NCI-H1417 treated with DMSO at 0.1 percent for 48 hours (cell line): ENCODE data around the gene TMA7.

ENCODE experiments used
- DNase-seq: peaks from one replicate; lab custom pipeline; 2025; lab: John Stamatoyannopoulos, UW

The TMA7 gene

DNA sequence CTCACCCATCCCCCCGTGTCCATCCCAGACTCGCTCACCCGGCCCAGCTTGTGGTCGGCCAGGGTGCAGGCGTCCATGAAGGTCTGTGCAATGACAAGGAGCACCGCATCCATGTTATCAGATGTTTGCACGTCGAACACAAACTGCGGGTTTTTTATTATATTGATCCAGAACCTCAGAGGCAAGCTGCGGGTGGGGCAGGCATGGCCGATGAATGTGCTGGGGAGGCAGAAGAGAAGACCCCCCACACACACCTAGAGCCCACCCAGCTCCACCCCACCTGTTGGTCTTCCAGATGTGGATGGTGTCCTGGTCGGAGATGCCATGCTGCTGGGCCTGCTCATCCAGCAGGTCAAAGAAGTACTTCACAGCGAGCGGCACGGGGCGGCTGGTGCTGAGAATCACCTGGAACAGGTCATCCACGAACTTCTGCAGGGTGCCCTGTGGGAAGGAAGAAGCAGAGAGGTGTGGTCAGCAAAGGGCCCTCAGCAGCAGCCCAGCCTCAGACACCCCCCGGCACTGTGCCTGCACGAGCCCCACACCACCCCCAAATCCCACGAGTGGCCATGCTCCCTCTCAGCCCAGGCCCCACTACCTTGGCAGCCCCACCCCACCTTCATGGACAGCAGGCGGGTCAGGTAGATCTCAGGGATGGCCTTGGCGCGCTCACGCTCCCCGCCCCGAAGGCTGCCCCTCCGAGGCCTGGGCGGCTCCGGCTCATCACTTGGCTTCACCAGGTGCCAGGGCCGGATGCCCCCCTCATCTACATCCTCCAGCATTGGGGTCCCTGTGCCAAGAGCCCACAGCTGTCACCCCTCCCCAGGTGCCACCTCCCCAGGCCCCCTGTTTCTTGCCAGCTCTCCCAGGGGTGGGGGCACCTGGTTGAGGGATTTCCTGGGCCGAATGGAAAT is 30.5 kb upstream of the TMA7 start:
- DNase-seq: no peak

GRCh38 chr3:48410205-48411040 is 29.6 kb upstream of the TMA7 start:
- no peak for DNase-seq

GRCh38 chr3:48411041-48411588 is 28.9 kb upstream of the TMA7 start:
- no peak for DNase-seq

- no peak for DNase-seq
Observed at GRCh38 chr3:48411606-48412374, 28.3 kb upstream of the TMA7 start.

- no peak for DNase-seq
Observed at GRCh38 chr3:48412375-48413001, 27.6 kb upstream of the TMA7 start.

DNA sequence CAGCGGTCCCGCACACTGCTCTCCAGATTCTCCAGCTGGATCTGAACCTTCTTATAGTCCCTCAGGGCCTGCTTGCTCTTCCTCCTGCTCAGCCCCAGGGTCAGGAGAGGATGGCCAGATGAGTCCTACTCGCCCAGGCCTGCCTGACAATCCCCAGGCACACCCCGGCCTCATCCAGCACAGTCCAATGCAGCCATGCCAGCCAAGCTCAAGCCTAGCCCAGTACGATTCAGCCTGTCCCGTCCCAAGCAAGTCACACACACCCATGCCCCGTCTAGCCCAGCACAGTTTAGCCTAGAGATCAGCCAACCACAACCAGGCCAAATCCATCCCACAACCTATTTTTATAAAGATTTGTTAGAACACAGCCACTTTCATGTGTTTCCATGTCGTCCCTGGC is 27.0 kb upstream of the TMA7 start:
- DNase-seq: no peak

GRCh38 chr3:48413611-48414010 is 26.4 kb upstream of the TMA7 start:
- no peak for DNase-seq

DNA sequence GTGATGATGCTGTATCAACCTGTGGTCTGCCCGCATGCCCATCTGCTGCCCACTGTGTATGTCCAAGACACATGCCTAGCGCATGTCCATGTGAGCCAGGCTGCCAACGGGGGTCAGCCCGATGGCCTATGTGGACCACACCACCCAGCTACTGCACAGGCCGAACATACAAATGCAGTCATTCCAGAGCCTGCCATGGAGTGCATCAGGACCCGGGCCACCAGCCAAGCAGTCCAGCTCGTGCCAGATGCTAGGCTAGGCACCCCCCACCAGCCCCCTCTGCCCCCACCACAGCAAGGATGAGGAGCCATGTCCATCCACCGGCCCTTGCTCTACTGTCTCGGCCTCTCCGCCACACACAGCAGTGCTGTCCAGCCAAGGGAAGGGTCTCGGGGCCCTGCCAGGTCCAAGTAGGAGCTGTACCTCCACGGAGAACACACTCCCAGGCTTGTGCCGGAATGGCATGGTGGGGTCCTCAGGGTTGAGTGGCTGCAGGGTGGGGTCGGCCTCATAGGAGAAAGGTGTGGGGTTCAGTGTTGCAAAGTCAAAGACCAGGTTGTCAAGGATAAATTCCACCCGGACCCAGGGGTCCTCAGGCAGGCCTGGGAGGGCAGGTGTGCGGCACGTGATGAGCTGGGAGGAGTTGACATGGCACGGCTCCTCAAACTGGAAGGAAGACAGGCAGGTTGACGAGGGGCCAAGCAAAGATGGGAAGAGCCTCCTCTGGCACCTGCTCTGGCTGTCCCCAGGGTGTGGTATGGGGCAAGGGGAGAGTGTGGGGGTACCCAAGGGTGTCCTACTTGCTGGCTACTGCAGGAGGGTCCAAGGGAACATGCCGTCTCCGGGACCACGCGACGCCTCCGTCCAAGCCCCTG is 25.4 kb upstream of the TMA7 start:
- no peak for DNase-seq

- no peak for DNase-seq
Observed at GRCh38 chr3:48415251-48415953, 24.7 kb upstream of the TMA7 start.

GRCh38 chr3:48416091-48416505 is 24.0 kb upstream of the TMA7 start:
- no peak for DNase-seq

GRCh38 chr3:48416546-48416945 is 23.5 kb upstream of the TMA7 start:
- no peak for DNase-seq

GRCh38 chr3:48417529-48418108 is 22.4 kb upstream of the TMA7 start:
- no peak for DNase-seq

DNA sequence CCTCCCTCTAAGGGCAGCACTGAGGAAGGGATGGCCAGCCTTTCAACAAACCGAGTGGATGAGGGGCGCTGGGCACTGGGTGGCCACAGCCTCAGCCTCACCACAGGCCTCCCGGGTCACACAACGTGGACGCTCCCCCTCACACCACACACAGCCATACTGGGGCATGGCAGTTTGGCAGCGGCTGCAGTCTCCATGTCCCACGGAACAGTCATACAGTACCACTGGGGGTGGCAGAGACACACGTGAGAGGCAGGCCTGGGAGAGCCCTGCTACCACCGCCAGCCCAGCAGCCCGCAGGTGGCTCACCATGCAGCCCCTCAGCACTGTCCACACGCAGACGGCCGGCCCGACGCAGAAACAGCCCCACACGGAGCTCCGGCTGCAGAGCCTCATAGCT is 21.9 kb upstream of the TMA7 start:
- DNase-seq: no peak

- no peak for DNase-seq
Observed at GRCh38 chr3:48418651-48419050, 21.4 kb upstream of the TMA7 start.

- no peak for DNase-seq
Observed at GRCh38 chr3:48419149-48419548, 20.9 kb upstream of the TMA7 start.

DNA sequence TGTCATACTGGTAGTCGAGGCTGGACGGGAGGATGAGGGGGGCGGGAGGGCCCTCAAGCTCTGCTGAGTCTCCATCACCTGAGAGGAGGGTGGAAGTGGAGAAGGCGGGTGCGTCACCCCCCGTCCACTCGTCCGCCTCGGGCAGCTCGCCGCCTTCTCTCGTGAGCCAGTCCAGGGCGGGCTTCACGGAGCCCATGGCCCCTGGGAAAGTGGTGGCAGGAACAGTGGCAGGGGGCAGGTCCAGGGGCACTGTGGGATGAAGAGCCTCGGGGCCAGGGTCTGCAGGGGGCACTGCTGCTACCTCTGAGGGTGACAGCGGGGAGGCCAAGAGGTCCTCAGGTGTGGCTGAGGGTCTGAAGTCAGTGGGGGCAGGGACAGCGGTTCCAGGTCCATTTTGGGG is 20.5 kb upstream of the TMA7 start:
- DNase-seq: no peak

DNA sequence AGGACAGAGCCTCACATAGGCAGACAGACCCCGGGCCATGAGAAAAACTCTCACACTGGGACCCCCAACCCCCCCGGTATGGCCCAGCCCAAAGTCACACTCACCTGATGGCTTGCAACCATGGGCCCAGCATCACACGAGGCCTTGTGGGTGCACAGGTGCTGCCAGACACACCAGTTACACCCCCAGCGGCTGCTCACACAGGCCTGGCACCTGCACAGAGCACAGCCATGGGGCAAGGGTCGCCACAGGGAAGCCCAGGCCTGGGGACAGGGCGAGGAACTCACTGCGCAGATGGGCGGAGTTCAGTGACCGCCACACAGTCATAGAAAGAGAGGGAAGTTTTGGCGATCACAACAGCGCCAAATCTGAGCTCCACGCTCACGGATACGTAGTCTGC is 19.5 kb upstream of the TMA7 start:
- DNase-seq: no peak

DNA sequence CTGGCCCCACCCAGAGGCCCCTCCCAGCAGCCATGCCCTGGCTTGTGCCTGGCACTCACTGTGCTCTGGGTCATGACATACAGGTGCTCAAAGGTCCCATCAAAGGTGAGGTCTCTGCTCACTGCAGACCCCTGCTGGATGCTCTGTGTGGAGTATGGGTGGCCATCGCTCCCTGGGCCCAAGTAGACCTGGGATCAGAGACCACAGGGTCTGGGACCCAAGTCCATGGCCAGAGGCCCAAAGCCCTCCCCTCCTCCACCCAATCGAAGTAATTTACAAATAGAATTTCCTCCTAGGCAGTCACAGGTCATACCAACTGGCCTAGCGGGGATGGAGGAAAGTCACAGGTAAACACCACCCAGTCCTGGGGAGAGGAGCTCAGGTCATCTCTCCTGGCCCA is 17.8 kb upstream of the TMA7 start:
- DNase-seq: no peak

DNA sequence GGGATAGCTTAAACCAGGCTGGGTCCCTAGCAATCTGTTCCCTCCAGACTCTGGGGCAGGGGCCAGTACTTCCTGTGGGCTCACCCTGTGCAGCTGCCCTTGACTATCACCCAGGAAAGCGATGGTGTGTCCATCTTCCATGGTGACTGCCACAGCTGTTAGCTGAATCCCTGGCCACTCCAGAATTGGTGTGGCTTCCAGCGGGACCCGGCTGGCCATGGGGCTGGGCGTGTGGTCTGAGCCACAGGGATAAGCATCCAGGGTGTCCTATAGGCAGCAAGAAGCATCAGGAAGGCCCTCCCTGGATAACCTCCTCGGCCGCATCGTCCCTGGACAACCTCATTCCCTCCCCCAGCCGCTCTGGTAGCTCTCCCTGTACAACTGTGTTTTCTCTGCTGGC is 17.4 kb upstream of the TMA7 start:
- DNase-seq: no peak
